LNCaP clone FGC (cell line): Measurements from ENCODE around the gene CYP2A6.

Source experiments
- DNase-seq: peaks from one replicate; pipeline ENCODE4 v3.0.0-alpha.2; 2011; ENCODE audit warnings: low read depth
- H3K4me3 ChIP-seq: 2 replicates; pipeline ENCODE4 v1.5.1; 2011; ENCODE audit warnings: mild to moderate bottlenecking, low read depth, low read length, control low read depth
- TF ChIP-seq, protein P1 (sequence below): IDR thresholded peaks from 2 replicates; pipeline ENCODE4 v1.5.1; 2012; ENCODE audit warnings: mild to moderate bottlenecking; ENCODE audit not compliant: control insufficient read depth, insufficient read depth; ENCODE audit errors: extremely low read depth

The CYP2A6 gene

DNA sequence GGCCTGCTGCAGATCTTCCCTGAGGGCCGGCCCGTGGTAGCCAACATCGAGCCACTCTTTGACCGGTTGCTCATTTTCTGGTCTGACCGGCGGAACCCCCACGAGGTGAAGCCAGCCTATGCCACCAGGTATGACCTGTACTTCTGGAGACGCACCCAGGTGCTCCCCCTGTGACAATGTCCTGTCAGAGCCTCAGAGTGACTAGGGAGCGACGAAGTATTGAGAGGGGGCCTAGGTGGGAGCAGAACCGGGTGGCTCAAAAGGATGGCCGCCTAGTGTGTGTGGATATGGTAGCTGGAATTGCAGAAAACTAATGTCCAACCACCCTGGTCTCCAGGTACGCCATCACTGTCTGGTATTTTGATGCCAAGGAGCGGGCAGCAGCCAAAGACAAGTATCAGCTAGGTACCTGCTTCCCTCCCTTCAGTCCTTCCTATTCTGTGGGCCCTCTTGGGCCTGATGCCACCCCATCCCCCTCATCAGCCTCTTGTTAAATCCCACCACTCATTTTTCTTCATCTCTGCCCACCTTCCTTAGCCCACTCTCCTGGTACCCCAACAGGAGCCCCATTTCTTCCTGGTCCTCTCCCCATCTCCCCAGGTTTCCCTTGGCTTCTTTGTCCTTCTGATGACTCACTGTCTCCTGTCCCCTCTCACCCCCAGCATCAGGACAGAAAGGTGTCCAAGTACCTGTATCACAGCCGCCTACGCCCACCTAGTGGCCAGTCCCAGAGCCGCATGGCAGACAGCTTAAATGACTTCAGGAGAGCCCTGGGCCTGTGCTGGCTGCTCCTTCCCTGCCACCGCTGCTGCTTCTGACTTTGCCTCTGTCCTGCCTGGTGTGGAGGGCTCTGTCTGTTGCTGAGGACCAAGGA, 42.9 kb downstream of the CYP2A6 start:
- no peak for DNase-seq
- no peak overlapping the region for H3K4me3 ChIP-seq
- TF ChIP-seq, protein P1, sequence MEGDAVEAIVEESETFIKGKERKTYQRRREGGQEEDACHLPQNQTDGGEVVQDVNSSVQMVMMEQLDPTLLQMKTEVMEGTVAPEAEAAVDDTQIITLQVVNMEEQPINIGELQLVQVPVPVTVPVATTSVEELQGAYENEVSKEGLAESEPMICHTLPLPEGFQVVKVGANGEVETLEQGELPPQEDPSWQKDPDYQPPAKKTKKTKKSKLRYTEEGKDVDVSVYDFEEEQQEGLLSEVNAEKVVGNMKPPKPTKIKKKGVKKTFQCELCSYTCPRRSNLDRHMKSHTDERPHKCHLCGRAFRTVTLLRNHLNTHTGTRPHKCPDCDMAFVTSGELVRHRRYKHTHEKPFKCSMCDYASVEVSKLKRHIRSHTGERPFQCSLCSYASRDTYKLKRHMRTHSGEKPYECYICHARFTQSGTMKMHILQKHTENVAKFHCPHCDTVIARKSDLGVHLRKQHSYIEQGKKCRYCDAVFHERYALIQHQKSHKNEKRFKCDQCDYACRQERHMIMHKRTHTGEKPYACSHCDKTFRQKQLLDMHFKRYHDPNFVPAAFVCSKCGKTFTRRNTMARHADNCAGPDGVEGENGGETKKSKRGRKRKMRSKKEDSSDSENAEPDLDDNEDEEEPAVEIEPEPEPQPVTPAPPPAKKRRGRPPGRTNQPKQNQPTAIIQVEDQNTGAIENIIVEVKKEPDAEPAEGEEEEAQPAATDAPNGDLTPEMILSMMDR, result 0 out of 2 replicates have a peak, but pooled peaks have one; percentile 5

DNA sequence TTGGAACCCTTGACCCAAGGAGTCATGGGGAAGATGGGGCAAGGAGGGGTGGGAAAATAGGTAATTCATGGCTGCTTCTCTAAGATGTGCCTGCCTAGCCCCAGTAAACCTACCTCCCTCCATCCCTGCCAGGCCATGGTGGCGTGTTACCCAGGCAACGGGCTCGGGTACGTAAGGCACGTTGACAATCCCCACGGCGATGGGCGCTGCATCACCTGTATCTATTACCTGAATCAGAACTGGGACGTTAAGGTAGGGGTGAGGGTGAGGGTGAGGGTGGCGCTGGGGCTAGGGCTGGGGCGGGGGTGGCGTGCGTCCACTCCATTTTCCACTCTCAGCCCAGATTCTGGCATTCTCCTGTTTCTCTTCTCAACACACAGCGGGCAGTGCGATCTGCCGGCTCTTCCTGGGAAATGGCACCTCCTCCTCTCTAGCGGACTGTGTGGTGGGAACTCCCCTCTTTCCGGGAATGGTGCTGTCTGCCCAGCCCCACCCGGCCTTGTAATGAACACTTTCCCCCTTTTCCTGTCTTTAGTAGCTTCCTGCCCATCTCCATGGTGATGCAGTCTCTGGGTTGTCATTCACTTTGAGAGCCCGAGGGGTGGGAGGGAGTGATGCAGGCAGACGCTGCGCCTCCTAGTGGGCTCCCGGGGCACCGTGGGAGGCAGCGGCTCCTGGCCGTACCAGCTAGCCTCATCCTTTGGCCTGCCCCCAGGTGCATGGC, 43.7 kb downstream of the CYP2A6 start:
- H3K4me3 ChIP-seq, result no peak overlapping the region
- TF ChIP-seq, protein P1, result no peak
- no peak for DNase-seq

DNA sequence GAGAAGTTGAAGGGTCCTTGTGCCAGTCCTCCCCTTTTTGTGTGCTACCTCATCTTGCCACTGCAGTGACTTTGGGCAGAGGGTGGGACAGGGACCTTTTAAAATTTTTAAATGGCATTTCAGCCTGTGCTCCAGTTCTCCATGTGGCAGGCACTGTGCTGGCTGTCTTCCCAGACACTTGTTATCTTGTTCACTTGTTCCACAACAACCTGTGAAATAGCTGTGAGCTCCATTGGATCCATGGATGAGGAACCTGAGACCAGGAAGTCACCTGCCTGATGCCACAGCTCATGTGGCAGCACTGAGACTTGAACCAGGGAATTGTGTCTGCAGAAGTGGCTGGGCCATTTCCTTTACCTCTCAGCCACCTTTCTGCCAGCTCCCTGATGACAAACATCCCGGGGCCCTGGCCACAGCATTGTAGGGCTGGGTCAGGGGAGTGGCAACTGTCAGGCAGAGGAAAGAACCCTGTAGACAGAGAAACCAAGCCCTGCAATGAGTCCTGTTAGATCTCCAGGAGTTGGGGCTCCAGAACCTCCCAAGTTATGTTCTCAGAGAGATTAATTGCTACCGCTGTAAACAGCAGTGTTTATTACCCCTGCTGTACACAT, 44.9 kb downstream of the CYP2A6 start:
- no peak overlapping the region for H3K4me3 ChIP-seq
- TF ChIP-seq, protein P1, result no peak

DNA sequence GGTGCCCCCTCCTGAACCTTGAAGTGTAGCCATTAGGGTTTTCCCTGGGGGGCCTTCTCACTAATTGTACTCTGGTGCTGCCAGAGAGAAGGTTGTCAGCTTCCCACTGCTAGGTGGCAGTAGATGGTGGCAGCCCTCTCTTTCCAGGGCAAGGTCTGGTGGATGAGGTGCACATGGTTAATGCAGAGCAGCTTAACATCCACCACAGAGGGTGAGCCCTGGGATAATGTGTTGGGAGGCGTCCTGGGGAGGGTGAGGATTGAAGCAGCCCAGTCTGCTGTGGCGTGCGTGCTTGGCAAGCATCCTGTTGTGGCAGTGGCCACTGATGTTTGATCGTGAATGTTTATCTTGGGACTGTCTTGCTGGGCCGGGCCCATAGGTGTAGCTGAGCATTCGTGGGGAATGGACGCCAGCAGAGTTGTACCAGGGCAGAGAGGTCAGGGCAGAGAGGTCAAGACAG, 45.4 kb downstream of the CYP2A6 start:
- 0 out of 2 replicates have a peak overlapping the region, but pooled peaks have one; percentile 41 for H3K4me3 ChIP-seq
- no peak for DNase-seq
- TF ChIP-seq, protein P1, result peak; percentile 25; the same call in 1 of the 2 replicates

More for the DNA sequence above, 44.9 kb downstream of the CYP2A6 start:
- DNase-seq, result peak; percentile 66

DNA sequence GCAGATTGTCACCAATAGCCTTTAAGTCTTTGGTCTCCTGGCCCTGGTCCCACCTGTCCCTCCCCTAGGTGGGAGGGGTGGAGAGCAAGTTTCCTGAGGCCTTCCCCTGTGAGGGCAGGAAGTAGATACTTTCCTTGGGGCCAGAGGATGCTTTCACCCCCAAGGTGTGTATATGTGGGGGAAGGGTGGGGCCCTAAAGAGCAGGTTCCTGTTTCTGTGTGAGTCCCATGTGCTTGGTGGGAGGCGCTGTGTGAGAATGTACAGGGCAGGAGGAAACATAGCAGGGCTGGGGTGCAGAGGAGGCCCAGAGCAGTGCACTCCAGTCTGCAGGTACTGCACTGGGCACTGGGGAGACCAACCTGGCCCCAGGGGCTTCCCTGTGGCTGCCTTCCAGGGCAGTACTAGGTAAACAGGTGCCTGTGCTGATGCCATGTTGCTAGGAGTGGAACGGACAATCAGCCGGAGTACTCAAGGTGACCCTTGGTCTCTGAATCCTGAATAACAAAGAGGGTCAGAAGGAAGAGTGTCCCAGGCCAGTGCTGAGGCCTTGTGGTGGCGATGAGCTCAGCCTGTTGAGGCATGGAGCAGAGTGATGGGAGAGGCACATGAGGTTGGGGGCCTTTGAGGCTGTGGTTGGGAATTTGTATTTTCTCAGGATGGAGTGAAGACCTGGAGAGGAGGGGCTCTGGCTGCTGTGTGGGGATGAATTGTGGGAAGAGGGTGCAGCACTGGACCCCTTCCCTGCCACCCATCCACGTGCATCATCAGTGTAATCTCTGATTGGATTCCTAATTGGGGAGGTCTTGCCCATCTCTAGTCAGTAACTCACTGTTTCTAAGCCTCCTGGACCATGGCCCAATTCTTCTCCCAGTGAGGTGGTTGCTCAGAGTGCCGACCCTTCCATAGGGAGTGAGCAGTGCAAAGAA, 46.1 kb downstream of the CYP2A6 start:
- H3K4me3 ChIP-seq, result peak overlapping the region; percentile 41
- TF ChIP-seq, protein P1, result no peak
- DNase-seq, result no peak
